Vagina (tissue), 2 donors: Measurements from ENCODE around the gene RELCH. TPM values are rescaled to one million over a fixed set of nuclear protein-coding genes. Genes with fewer than 3 reads are reported as not detected.
A peak's percentile ranks its signal among the peaks of the same experiment; 100 is the strongest.

Experiments
- DNase-seq, 2 donors: peaks; one replicate each; pipeline ENCODE4 v3.0.0-alpha.2; 2017; ENCODE audit errors: extremely low spot score in 2 of 2
- H3K27ac ChIP-seq: fragments of 200-600 bp; sonication (generic); one replicate; pipeline ENCODE4 v1.5.1; 2019
- H3K27me3 ChIP-seq: fragments of 200-600 bp; sonication (generic); one replicate; pipeline ENCODE4 v1.5.1; 2019
- H3K36me3 ChIP-seq, 2 donors: fragments of 200-600 bp; sonication (generic); one replicate each; pipeline ENCODE4 v1.5.1; 2017 to 2019
- H3K4me1 ChIP-seq: fragments of 200-600 bp; sonication (generic); one replicate; pipeline ENCODE4 v1.5.1; 2019
- H3K4me3 ChIP-seq, 2 donors: fragments of 200-600 bp; sonication (generic); 1 replicate in 1 of 2; 2 replicates in 1 of 2; pipeline ENCODE4 v1.5.1; 2016 to 2019
- H3K9me3 ChIP-seq: fragments of 200-600 bp; sonication (generic); one replicate; pipeline ENCODE4 v1.5.1; 2019
- CTCF ChIP-seq, 3 experiments: fragments of 450-650 bp in 2 of 3; fragments of 200-600 bp in 1 of 3; sonication (generic) in 1 of 3; IDR thresholded peaks; one replicate each; pipeline ENCODE4 v1.5.1; 2017 to 2019; ENCODE audit warnings: antibody characterized with exemption in 3 of 3, mild to moderate bottlenecking in 2 of 3, moderate library complexity in 2 of 3
- POLR2A ChIP-seq, 2 donors: fragments of 450-650 bp; IDR thresholded peaks; one replicate each; pipeline ENCODE4 v1.6.1; 2017; ENCODE audit warnings: antibody characterized with exemption in 2 of 2, mild to moderate bottlenecking in 2 of 2, moderate library complexity in 2 of 2
- POLR2AphosphoS5 ChIP-seq, 2 donors: sonication (generic); formaldehyde crosslinking; IDR thresholded peaks; one replicate each; pipeline ENCODE4 v1.9.0; 2017; ENCODE audit warnings: antibody characterized with exemption in 2 of 2, mild to moderate bottlenecking in 2 of 2, low read depth in 1 of 2; ENCODE audit not compliant: insufficient read depth in 1 of 2
- intact Hi-C: fragments of 100-400 bp; cut with DNase I; formaldehyde crosslinking; loops from one replicate; pipeline ENCODE4 v1.15.1; 2023
- total RNA-seq: library from RNA; depleted of rRNA; stranded (reverse); fragments of >200 nt; gene quantifications from one replicate; pipeline ENCODE4 v1.2.3, GENCODE V29; 2016

The RELCH gene
- total RNA-seq, 1 donor from 2014 or later: 59.9 TPM

- TF ChIP-seq CTCF (IDR thresholded peaks at IDR 0.05) (no peak), POLR2AphosphoS5 (IDR thresholded peaks at IDR 0.05; ENCODE audit: insufficient read depth in 1 of 2, low read depth in 1 of 2) (no peak), POLR2A (IDR thresholded peaks at IDR 0.05) (no peak)
- intact Hi-C loops: no loop called here
- Histone ChIP-seq H3K27ac (no peak overlapping the region), H3K4me3 (peak overlapping the region; percentile 48 to 51), H3K4me1 (peaks cover 25% of the 10 kb centered on the region), H3K9me3 (no peaks in the 10 kb centered on the region), H3K36me3 (no peaks in the 10 kb centered on the region), H3K27me3 (no peaks in the 10 kb centered on the region)
- DNase-seq: no peak
These were observed 139.7 kb downstream of the RELCH start for GRCh38 chr18:62326646-62327348.

GRCh38 chr18:62327977-62328376 lies 140.9 kb downstream of the RELCH start:
- DNase-seq: no peak
- Histone ChIP-seq H3K4me3 (no peak overlapping the region), H3K27ac (no peak overlapping the region), H3K27me3 (no peaks in the 10 kb centered on the region), H3K36me3 (no peaks in the 10 kb centered on the region), H3K9me3 (no peaks in the 10 kb centered on the region), H3K4me1 (peaks cover 25% of the 10 kb centered on the region)
- intact Hi-C loops: no loop called here
- TF ChIP-seq POLR2AphosphoS5 (IDR thresholded peaks at IDR 0.05; ENCODE audit: insufficient read depth in 1 of 2, low read depth in 1 of 2) (no peak), POLR2A (IDR thresholded peaks at IDR 0.05) (no peak)

DNA sequence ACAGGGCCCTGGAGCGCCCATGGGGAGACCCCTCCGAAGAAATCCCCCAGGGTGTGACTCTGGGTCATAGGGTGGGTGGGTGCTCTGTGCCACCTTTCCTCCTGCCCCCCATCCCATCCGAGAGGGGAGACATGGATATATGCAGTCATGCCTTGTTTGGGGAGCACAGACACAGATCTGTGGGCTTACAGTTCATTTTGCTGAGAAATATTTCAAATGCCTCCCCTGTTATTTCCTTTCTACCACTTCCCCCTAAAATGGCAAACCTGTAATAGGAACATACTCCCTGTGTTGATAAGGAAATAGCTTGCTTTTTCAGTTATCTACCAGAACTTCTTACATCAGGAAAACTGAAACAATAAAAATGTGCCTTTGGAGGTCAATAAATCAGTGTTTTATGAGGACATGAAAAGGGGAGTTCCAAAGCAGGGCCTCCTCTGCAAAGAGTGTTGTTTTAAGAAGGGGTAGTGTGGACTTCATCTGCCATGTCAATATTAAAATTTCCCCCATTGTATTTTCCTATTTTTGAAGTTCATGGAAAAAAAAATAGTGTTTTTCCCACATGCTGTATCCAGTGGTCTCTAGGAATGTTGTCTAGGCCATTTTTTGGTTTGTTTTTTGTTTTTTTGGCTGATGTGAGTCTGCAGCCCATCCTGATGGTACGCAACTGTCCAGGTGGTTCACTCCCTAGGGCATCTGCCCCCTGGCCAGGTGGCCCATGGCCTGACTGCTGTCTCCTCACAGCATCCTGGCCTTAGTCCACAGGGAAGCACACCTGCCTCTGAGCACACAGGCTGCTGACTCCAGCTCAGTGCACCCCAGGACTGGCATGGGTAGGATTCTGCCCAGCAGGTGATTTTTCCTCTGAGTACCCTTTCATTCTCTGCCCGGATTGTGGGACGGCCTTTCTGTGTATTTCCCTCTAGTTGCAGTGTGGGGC lies 141.8 kb downstream of the RELCH start:
- no peaks in the 10 kb centered on the region for H3K36me3 ChIP-seq
- peaks cover 25% of the 10 kb centered on the region for H3K4me1 ChIP-seq
- no peak overlapping the region for H3K4me3 ChIP-seq
- no peak overlapping the region for H3K27ac ChIP-seq
- H3K9me3 ChIP-seq: no peaks in the 10 kb centered on the region
- no peak for DNase-seq
- H3K27me3 ChIP-seq: no peaks in the 10 kb centered on the region
- TF ChIP-seq CTCF (IDR thresholded peaks at IDR 0.05): no peak
- no peak for TF ChIP-seq POLR2AphosphoS5 (IDR thresholded peaks at IDR 0.05; ENCODE audit: insufficient read depth in 1 of 2, low read depth in 1 of 2)
- TF ChIP-seq POLR2A (IDR thresholded peaks at IDR 0.05): no peak
- intact Hi-C loops: no loop called here

DNA sequence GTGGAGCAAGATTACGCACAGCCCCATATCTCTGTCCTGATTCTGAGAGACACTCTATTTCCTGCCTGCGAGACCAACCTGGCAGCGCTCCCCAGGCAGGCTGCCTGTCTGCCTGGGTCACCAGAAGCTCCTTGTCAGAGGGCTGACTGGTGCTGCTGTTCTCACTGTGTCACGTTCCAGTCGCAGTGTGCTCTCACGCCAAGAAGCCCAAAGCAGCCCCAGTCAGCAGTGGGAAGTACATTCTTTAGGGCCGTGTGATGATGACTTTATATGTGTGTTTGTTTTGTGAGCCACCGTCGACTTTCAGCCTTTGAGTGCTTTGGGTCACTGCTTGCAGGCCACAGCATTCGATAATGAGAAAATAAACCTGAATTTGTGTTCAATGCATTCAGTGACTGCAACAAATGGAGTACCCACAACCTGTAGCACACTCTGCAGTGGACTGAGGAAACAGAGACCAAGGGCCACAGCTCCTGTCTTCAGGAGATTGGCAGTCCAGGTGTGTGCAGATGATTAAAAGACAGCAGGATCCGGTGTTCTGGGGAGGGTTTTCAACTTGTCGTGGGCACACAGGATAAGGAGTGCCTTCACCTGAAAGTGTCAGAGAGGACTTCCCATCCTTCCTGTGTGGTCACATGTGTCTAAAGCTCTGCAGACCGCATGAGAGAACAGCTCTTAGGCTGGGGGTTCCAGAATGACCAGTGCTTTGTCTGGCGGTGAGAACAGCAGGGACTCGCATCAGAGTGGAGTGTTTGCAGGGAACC lies 142.8 kb downstream of the RELCH start:
- H3K27ac ChIP-seq: no peak overlapping the region
- DNase-seq: no peak
- intact Hi-C loops: no loop called here

More for the DNA sequence above, 142.8 kb downstream of the RELCH start:
- no peaks in the 10 kb centered on the region for H3K36me3 ChIP-seq
- no peaks in the 10 kb centered on the region for H3K9me3 ChIP-seq
- H3K4me1 ChIP-seq: peaks cover 19% of the 10 kb centered on the region
- H3K4me3 ChIP-seq: no peak overlapping the region
- H3K27me3 ChIP-seq: no peaks in the 10 kb centered on the region
- no peak for TF ChIP-seq POLR2A (IDR thresholded peaks at IDR 0.05)
- no peak for TF ChIP-seq POLR2AphosphoS5 (IDR thresholded peaks at IDR 0.05; ENCODE audit: insufficient read depth in 1 of 2, low read depth in 1 of 2)
- TF ChIP-seq CTCF (IDR thresholded peaks at IDR 0.05): no peak
